NCI-H510A treated with DMSO at 0.1 percent for 48 hours (cell line): ENCODE data around the gene CAPZB.

Experiments used
- DNase-seq: peaks from one replicate; lab custom pipeline; 2025; lab: John Stamatoyannopoulos, UW

Gene CAPZB

GRCh38 chr1:19328486-19328885, 156.9 kb downstream of the CAPZB start:
- DNase-seq, result no peak

- no peak for DNase-seq
Observed at GRCh38 chr1:19327736-19328135, 157.6 kb downstream of the CAPZB start.

- DNase-seq, result no peak
Observed at GRCh38 chr1:19327301-19327700, 158.0 kb downstream of the CAPZB start.

- DNase-seq, result no peak
Observed at GRCh38 chr1:19326748-19327065, 158.6 kb downstream of the CAPZB start.

GRCh38 chr1:19325958-19326747, 159.2 kb downstream of the CAPZB start:
- DNase-seq, result no peak

GRCh38 chr1:19325368-19325957, 159.9 kb downstream of the CAPZB start:
- no peak for DNase-seq

- no peak for DNase-seq
Observed at GRCh38 chr1:19324665-19324990, 160.7 kb downstream of the CAPZB start.

- no peak for DNase-seq
Observed at GRCh38 chr1:19323987-19324664, 161.2 kb downstream of the CAPZB start.

- no peak for DNase-seq
Observed at GRCh38 chr1:19322481-19322880, 162.9 kb downstream of the CAPZB start.

GRCh38 chr1:19321071-19321470, 164.3 kb downstream of the CAPZB start:
- DNase-seq, result no peak

GRCh38 chr1:19319196-19319595, 166.1 kb downstream of the CAPZB start:
- DNase-seq, result no peak

GRCh38 chr1:19317126-19317910, 168.0 kb downstream of the CAPZB start:
- no peak for DNase-seq

- DNase-seq, result no peak
Observed at GRCh38 chr1:19315378-19316198, 169.8 kb downstream of the CAPZB start.

GRCh38 chr1:19313961-19314882, 171.1 kb downstream of the CAPZB start:
- DNase-seq, result no peak

GRCh38 chr1:19313636-19313959, 171.7 kb downstream of the CAPZB start:
- DNase-seq, result no peak

- no peak for DNase-seq
Observed at GRCh38 chr1:19312782-19313635, 172.3 kb downstream of the CAPZB start.

- peak; percentile 77 for DNase-seq
Observed at GRCh38 chr1:19311931-19312781, 173.2 kb downstream of the CAPZB start, which contains the start of the genes AKR7A2 and SLC66A1. Gene AKR7A2, minus strand, starts transcription at chr1:19312144. Its CDS starts 20 bp downstream, at chr1:19312124. Gene SLC66A1, plus strand, starts transcription at chr1:19312326. Its CDS starts 5,352 bp downstream, at chr1:19317678.

GRCh38 chr1:19311503-19311930, 173.8 kb downstream of the CAPZB start:
- no peak for DNase-seq
